Right lobe of liver (tissue), 4 donors: ENCODE measurements around the gene PPIA.
A peak's percentile ranks its signal among the peaks of the same experiment; 100 is the strongest.

Source experiments
- CTCF ChIP-seq, 4 donors: fragments of 200-600 bp in 3 of 4; fragments of 450-650 bp in 1 of 4; IDR thresholded peaks; one replicate each; pipeline versions ENCODE4 v1.5.1 to v1.8.0; 2016 to 2022; ENCODE audit warnings: antibody characterized with exemption in 4 of 4, mild to moderate bottlenecking in 2 of 4
- POLR2A ChIP-seq: fragments of 450-650 bp; IDR thresholded peaks from one replicate; pipeline ENCODE4 v1.6.1; 2017; ENCODE audit warnings: antibody characterized with exemption, mild to moderate bottlenecking
- donor health status: DM: no; HTN: no; CAD: no.
- donor health status: DM: no; HTN: no; CAD: no.
- donor health status: DM: no; HTN: yes; CAD: no.

- TF ChIP-seq POLR2A (peak; percentile 62), CTCF (IDR thresholded peaks at IDR 0.05) (no peak)
These were observed 48.2 kb upstream of the PPIA start, which contains the start of gene ZMIZ2 for GRCh38 chr7:44748045-44748947.
